IPS-15b (cell line): Measurements from ENCODE around the gene CFAP141.

ENCODE experiments used
- H3K27me3 ChIP-seq: one replicate; pipeline ENCODE4 v1.6.1; 2013; ENCODE audit warnings: low read length; ENCODE audit not compliant: control insufficient read depth, insufficient read depth
- H3K36me3 ChIP-seq: one replicate; pipeline ENCODE4 v1.6.1; 2013; ENCODE audit warnings: low read length; ENCODE audit not compliant: control insufficient read depth, insufficient read depth
- H3K4me1 ChIP-seq: one replicate; pipeline ENCODE4 v1.6.1; 2013; ENCODE audit warnings: mild to moderate bottlenecking, low read length; ENCODE audit not compliant: control insufficient read depth, insufficient read depth
- H3K4me3 ChIP-seq: one replicate; pipeline ENCODE4 v1.5.1; 2013; ENCODE audit warnings: low read depth, low read length
- H3K9ac ChIP-seq: one replicate; pipeline ENCODE4 v1.6.1; 2013; ENCODE audit warnings: low read depth, mild to moderate bottlenecking, low read length
- H3K9me3 ChIP-seq: one replicate; pipeline ENCODE4 v1.6.1; 2013; ENCODE audit warnings: mild to moderate bottlenecking, low read length; ENCODE audit not compliant: control insufficient read depth, insufficient read depth

Gene CFAP141

GRCh38 chr1:154159554-154159953 lies 46.6 kb downstream of the CFAP141 start:
- Histone ChIP-seq H3K9me3 (no peaks in the 10 kb centered on the region), H3K27me3 (no peaks in the 10 kb centered on the region), H3K4me3 (no peak overlapping the region), H3K4me1 (no peaks in the 10 kb centered on the region), H3K36me3 (peaks cover 26% of the 10 kb centered on the region), H3K9ac (no peak overlapping the region)

GRCh38 chr1:154158307-154159125 lies 47.6 kb downstream of the CFAP141 start:
- H3K4me1 ChIP-seq: no peaks in the 10 kb centered on the region
- peaks cover 18% of the 10 kb centered on the region for H3K36me3 ChIP-seq
- no peaks in the 10 kb centered on the region for H3K9me3 ChIP-seq
- no peaks in the 10 kb centered on the region for H3K27me3 ChIP-seq
- H3K4me3 ChIP-seq: no peak overlapping the region
- no peak overlapping the region for H3K9ac ChIP-seq

GRCh38 chr1:154157520-154158306 lies 48.4 kb downstream of the CFAP141 start:
- no peak overlapping the region for H3K9ac ChIP-seq
- peaks cover 18% of the 10 kb centered on the region for H3K36me3 ChIP-seq
- H3K4me3 ChIP-seq: no peak overlapping the region
- no peaks in the 10 kb centered on the region for H3K4me1 ChIP-seq
- H3K9me3 ChIP-seq: no peaks in the 10 kb centered on the region
- H3K27me3 ChIP-seq: no peaks in the 10 kb centered on the region

GRCh38 chr1:154155251-154155650 lies 50.9 kb downstream of the CFAP141 start:
- H3K9me3 ChIP-seq: no peaks in the 10 kb centered on the region
- H3K9ac ChIP-seq: no peak overlapping the region
- H3K4me3 ChIP-seq: no peak overlapping the region
- peaks cover 13% of the 10 kb centered on the region for H3K36me3 ChIP-seq
- no peaks in the 10 kb centered on the region for H3K4me1 ChIP-seq
- H3K27me3 ChIP-seq: no peaks in the 10 kb centered on the region

- Histone ChIP-seq H3K4me1 (no peaks in the 10 kb centered on the region), H3K36me3 (peaks cover 9% of the 10 kb centered on the region), H3K27me3 (no peaks in the 10 kb centered on the region), H3K9me3 (no peaks in the 10 kb centered on the region), H3K4me3 (peak within 1 kb of the TSS; percentile 31), H3K9ac (no peak within 1 kb of the TSS)
These were observed 51.5 kb downstream of the CFAP141 start, which contains the start of gene NUP210L for GRCh38 chr1:154154534-154155191. Gene NUP210L, minus strand, starts transcription at chr1:154155073.

GRCh38 chr1:154154053-154154452 lies 52.1 kb downstream of the CFAP141 start:
- H3K4me1 ChIP-seq: no peaks in the 10 kb centered on the region
- H3K9me3 ChIP-seq: no peaks in the 10 kb centered on the region
- H3K4me3 ChIP-seq: peak overlapping the region; percentile 31
- H3K36me3 ChIP-seq: peaks cover 5% of the 10 kb centered on the region
- no peak overlapping the region for H3K9ac ChIP-seq
- H3K27me3 ChIP-seq: no peaks in the 10 kb centered on the region

- Histone ChIP-seq H3K27me3 (no peaks in the 10 kb centered on the region), H3K9ac (no peak overlapping the region), H3K9me3 (no peaks in the 10 kb centered on the region), H3K4me1 (no peaks in the 10 kb centered on the region), H3K36me3 (no peaks in the 10 kb centered on the region), H3K4me3 (no peak overlapping the region)
These were observed 54.8 kb downstream of the CFAP141 start for GRCh38 chr1:154151311-154151710.
